Measurements from ENCODE around the gene C11orf71. TPM values are rescaled to one million over a fixed set of nuclear protein-coding genes. Genes with fewer than 3 reads are reported as not detected.

Gene C11orf71
- total RNA-seq, 2 experiments from 2014 or later, result 7.5 to 7.6 TPM

- peaks cover 5% of the 10 kb centered on the region for H3K36me3 Mint-ChIP-seq (ENCODE audit: low read depth)
- H3K27me3 Mint-ChIP-seq (ENCODE audit: low read depth), result no peaks in the 10 kb centered on the region
- no peak overlapping the region for H3K4me3 Mint-ChIP-seq
- intact Hi-C loops (cut with micrococcal nuclease), result loop anchor here (2.0 kb wide), 2 partner anchors 98 to 564 kb away; partner anchors contain the start of gene USP28
- H3K4me1 Mint-ChIP-seq (ENCODE audit: low read depth), result peaks cover 23% of the 10 kb centered on the region
- no peaks in the 10 kb centered on the region for H3K9me3 Mint-ChIP-seq
- CTCF ChIA-PET, result interaction anchor here (0.6 kb wide), 1 partner anchor 17 kb away, joined by 3 read pairs; no protein-coding TSS in a partner anchor
- no peak for DNase-seq
- no peak overlapping the region for H3K27ac Mint-ChIP-seq
These were observed 38.0 kb upstream of the C11orf71 start for GRCh38 chr11:114438303-114438702.

DNA sequence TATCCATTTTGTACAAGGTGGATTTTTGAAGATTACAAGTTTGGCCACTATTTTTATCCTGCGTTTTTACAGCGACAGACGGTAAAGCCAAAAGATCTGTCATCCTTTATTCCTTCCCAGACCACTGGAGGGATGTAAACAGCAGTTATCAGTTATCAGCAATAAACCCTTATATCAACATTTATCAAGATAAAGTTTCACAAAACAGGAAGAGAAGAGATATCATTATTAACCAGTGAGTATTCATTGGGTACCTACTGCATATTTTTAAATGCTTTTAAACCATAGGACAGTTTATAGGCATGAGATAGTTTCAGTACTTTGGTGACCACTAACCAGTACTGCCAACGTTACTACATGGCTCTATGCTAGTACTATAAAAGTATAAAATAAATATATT is 33.1 kb upstream of the C11orf71 start:
- CTCF ChIA-PET, result no interaction called here
- Mint-ChIP-seq H3K9me3 (no peaks in the 10 kb centered on the region), H3K4me1 (ENCODE audit: low read depth) (peaks cover 2% of the 10 kb centered on the region), H3K4me3 (no peak overlapping the region), H3K36me3 (ENCODE audit: low read depth) (no peaks in the 10 kb centered on the region), H3K27ac (no peak overlapping the region), H3K27me3 (ENCODE audit: low read depth) (no peaks in the 10 kb centered on the region)
- no peak for DNase-seq
- intact Hi-C loops (cut with micrococcal nuclease), result no loop called here

DNA sequence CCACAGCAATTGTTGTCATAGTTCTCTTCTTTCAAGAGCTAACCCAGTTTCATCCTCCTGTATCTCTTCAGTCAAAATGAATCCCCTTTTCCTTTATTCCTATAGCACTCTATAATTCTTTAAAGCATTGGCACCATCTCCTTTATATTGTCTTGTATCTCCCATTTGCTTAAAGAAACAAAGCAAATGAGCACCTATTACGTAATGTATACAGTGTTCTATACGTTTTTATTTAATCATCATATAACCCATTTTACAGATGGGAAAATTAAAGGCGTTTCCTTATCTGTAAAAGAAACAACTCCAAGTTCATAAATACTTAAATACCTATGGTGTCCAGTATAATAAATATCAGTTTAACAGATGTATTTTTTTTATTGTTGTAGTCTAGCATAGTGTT is 32.6 kb upstream of the C11orf71 start:
- Mint-ChIP-seq H3K4me1 (ENCODE audit: low read depth) (peaks cover 2% of the 10 kb centered on the region), H3K27ac (no peak overlapping the region), H3K36me3 (ENCODE audit: low read depth) (no peaks in the 10 kb centered on the region), H3K27me3 (ENCODE audit: low read depth) (no peaks in the 10 kb centered on the region), H3K9me3 (no peaks in the 10 kb centered on the region), H3K4me3 (no peak overlapping the region)
- intact Hi-C loops (cut with micrococcal nuclease), result no loop called here
- DNase-seq, result no peak
- CTCF ChIA-PET, result no interaction called here

DNA sequence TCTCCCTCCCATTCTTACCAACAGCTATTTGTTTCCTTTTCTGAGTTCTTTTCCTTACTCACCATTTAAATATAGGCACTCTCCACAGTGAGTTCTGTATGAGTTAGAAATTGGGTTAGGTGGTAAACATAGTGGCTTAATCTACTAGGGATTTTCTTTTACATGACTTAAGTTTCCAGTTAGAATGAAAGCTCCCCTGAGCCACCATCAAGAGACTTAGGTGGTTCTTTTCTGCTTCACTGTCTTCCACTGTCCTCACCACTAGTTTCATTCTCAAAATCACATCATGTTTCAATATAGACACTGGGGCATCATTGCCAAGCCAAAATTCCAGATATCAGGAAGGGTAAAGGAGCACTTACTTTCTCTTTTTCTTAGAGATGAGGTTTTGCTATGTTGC is 30.0 kb upstream of the C11orf71 start:
- CTCF ChIA-PET, result no interaction called here
- H3K27ac Mint-ChIP-seq, result no peak overlapping the region
- H3K27me3 Mint-ChIP-seq (ENCODE audit: low read depth), result no peaks in the 10 kb centered on the region
- intact Hi-C loops (cut with micrococcal nuclease), result no loop called here
- DNase-seq, result no peak
- peaks cover 2% of the 10 kb centered on the region for H3K4me1 Mint-ChIP-seq (ENCODE audit: low read depth)
- no peaks in the 10 kb centered on the region for H3K9me3 Mint-ChIP-seq
- H3K36me3 Mint-ChIP-seq (ENCODE audit: low read depth), result peaks cover 2% of the 10 kb centered on the region
- H3K4me3 Mint-ChIP-seq, result no peak overlapping the region

DNA sequence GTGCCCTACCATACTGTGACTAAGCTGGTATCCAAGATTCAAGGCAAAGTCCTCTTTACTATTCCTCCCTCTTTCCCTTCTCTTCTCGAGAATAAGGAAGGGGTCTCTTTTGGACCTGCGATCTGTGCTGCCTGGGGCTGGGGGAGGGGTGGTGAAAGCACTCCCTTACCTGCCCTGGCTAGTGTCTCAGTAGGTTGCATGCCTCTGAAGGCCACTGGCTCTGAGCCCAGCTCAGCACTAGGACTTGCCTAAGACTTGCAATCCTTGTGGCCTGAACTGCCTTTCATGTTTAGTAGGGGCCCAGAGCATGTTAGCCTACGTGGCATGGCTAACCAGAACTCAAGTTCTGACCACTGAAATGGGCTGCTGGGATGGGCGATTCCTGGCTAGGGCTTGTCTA is 26.0 kb upstream of the C11orf71 start:
- CTCF ChIA-PET, result no interaction called here
- no peak overlapping the region for H3K4me3 Mint-ChIP-seq
- peaks cover 2% of the 10 kb centered on the region for H3K4me1 Mint-ChIP-seq (ENCODE audit: low read depth)
- H3K36me3 Mint-ChIP-seq (ENCODE audit: low read depth), result peaks cover 13% of the 10 kb centered on the region
- no peak overlapping the region for H3K27ac Mint-ChIP-seq
- intact Hi-C loops (cut with micrococcal nuclease), result no loop called here
- no peaks in the 10 kb centered on the region for H3K27me3 Mint-ChIP-seq (ENCODE audit: low read depth)
- no peak for DNase-seq
- peaks cover 5% of the 10 kb centered on the region for H3K9me3 Mint-ChIP-seq

- H3K36me3 Mint-ChIP-seq (ENCODE audit: low read depth), result peaks cover 15% of the 10 kb centered on the region
- no peak overlapping the region for H3K4me3 Mint-ChIP-seq
- no peak for DNase-seq
- no peaks in the 10 kb centered on the region for H3K9me3 Mint-ChIP-seq
- CTCF ChIA-PET, result no interaction called here
- no peak overlapping the region for H3K27ac Mint-ChIP-seq
- intact Hi-C loops (cut with micrococcal nuclease), result no loop called here
- H3K4me1 Mint-ChIP-seq (ENCODE audit: low read depth), result peaks cover under 1% of the 10 kb centered on the region
- no peaks in the 10 kb centered on the region for H3K27me3 Mint-ChIP-seq (ENCODE audit: low read depth)
These were observed 16.2 kb upstream of the C11orf71 start for GRCh38 chr11:114416441-114416961.

DNA sequence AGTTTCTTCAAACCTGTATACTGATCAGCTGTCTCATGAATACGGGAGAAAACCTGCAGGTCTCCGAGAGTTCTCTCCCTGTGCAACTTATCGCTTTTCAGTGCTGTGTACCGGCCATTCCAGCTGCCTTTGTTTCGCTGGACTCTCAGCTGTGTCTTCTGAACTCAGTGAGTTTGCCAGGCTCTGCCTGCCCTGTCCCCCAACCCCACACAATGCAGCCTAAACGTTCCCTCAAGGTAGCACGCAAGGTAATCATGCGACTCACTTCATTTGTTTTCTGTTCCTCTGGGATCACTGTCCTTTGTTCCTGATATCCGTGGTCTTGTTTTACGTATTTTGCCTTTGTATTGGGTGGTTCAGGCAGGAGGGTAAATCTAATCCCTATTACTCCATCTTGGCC is 13.6 kb upstream of the C11orf71 start:
- CTCF ChIA-PET, result no interaction called here
- DNase-seq, result no peak
- Mint-ChIP-seq H3K27ac (no peak overlapping the region), H3K9me3 (no peaks in the 10 kb centered on the region), H3K4me1 (ENCODE audit: low read depth) (peaks cover 4% of the 10 kb centered on the region), H3K36me3 (ENCODE audit: low read depth) (peaks cover 20% of the 10 kb centered on the region), H3K27me3 (ENCODE audit: low read depth) (no peaks in the 10 kb centered on the region), H3K4me3 (no peak overlapping the region)
- intact Hi-C loops (cut with micrococcal nuclease), result no loop called here

DNA sequence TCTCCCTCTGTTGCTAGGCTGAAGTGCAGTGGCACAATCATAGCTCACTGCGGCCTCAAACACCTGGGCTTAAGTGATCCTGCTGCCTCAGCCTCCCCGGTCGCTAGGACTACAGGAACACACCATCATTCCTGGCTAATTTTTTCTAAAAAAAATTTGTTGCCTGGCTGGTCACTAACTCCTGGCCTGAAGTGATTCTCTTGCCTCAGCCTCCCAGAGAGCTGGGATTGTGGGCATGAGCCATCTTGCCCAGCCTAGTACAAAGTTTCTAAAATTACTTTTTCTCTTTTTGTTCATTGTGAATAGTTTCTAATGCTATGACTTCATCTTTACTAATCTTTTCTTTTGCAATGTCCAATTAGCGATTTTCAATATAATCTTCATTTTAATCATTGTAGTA is 12.6 kb upstream of the C11orf71 start:
- no peak for DNase-seq
- Mint-ChIP-seq H3K36me3 (ENCODE audit: low read depth) (peaks cover 22% of the 10 kb centered on the region), H3K27me3 (ENCODE audit: low read depth) (no peaks in the 10 kb centered on the region), H3K27ac (no peak overlapping the region), H3K4me3 (no peak overlapping the region), H3K9me3 (no peaks in the 10 kb centered on the region), H3K4me1 (ENCODE audit: low read depth) (peaks cover 4% of the 10 kb centered on the region)
- intact Hi-C loops (cut with micrococcal nuclease), result no loop called here
- CTCF ChIA-PET, result interaction anchor here (1.6 kb wide), 1 partner anchor 65 kb away, joined by 3 read pairs; no protein-coding TSS in a partner anchor

DNA sequence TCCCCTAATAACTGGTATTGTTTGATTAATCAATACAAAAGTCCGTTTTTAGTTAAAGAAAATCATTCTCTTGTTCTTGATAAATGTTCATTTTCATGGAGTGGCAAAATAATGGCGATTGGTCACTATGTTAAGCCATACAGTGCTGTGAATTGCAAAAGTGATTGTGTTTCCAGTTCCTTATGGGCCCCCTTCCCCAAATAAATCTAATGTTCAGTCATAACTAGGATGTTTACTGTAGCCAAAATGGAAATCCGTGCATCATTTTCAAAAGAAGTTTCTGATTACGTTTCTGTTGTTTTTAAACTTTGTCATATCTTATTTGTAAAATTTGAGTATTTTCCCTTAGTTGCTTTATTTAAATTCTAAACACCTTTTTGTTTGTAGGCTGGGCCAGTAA is 1.0 kb upstream of the C11orf71 start:
- Mint-ChIP-seq H3K9me3 (no peaks in the 10 kb centered on the region), H3K36me3 (ENCODE audit: low read depth) (peaks cover 33% of the 10 kb centered on the region), H3K27me3 (ENCODE audit: low read depth) (no peaks in the 10 kb centered on the region), H3K4me3 (peak overlapping the region; percentile 90), H3K27ac (peak overlapping the region; percentile 97), H3K4me1 (ENCODE audit: low read depth) (peaks cover 52% of the 10 kb centered on the region)
- intact Hi-C loops (cut with micrococcal nuclease), result loop anchor here (2.0 to 10.0 kb wide), 5 partner anchors 53 to 1087 kb away; partner anchors contain the start of genes CLDN25, TTC12 and ZW10
- DNase-seq, result no peak
- CTCF ChIA-PET, result interaction anchor here (1.0 kb wide), 1 partner anchor 10 kb away, joined by 3 read pairs; no protein-coding TSS in a partner anchor

DNA sequence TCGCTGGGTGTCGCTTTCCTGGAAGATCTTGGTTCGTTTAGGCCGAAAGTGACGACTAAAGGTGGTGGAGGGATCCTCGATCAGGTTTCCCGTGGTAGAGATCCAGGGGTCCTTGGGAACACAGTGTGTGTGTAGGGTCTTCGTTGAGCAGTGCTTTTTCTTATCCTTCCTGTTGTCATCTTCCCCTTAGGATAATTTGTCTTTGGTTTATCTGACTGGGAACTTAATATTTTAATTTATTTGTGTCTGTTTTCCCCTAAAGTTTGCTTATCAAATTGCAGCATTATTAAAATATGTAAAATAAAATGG is 558 bp upstream of the C11orf71 start:
- Mint-ChIP-seq H3K36me3 (ENCODE audit: low read depth) (peaks cover 30% of the 10 kb centered on the region), H3K27me3 (ENCODE audit: low read depth) (no peaks in the 10 kb centered on the region), H3K9me3 (no peaks in the 10 kb centered on the region), H3K4me3 (peak overlapping the region; percentile 90), H3K27ac (peak overlapping the region; percentile 97), H3K4me1 (ENCODE audit: low read depth) (peaks cover 49% of the 10 kb centered on the region)
- DNase-seq, result no peak
- intact Hi-C loops (cut with micrococcal nuclease), result loop anchor here (1.0 to 10.0 kb wide), 7 partner anchors 38 to 1086 kb away; partner anchors contain the start of genes CLDN25, REXO2, TTC12 and USP28
- CTCF ChIA-PET, result no interaction called here

GRCh38 chr11:114399490-114400215 is 658 bp downstream of the C11orf71 start:
- Mint-ChIP-seq H3K27ac (peak overlapping the region; percentile 97), H3K4me1 (ENCODE audit: low read depth) (peaks cover 38% of the 10 kb centered on the region), H3K9me3 (no peaks in the 10 kb centered on the region), H3K27me3 (ENCODE audit: low read depth) (no peaks in the 10 kb centered on the region), H3K36me3 (ENCODE audit: low read depth) (peaks cover 21% of the 10 kb centered on the region), H3K4me3 (peak overlapping the region; percentile 90)
- CTCF ChIA-PET, result no interaction called here
- intact Hi-C loops (cut with micrococcal nuclease), result loop anchor here (1.0 to 10.0 kb wide), 7 partner anchors 40 to 1085 kb away; partner anchors contain the start of genes CLDN25, REXO2, TTC12 and USP28
- no peak for DNase-seq

- CTCF ChIA-PET, result interaction anchor here (0.9 kb wide), 1 partner anchor 42 kb away, joined by 3 read pairs; no protein-coding TSS in a partner anchor
- Mint-ChIP-seq H3K9me3 (no peaks in the 10 kb centered on the region), H3K4me3 (peak overlapping the region; percentile 90), H3K4me1 (ENCODE audit: low read depth) (peaks cover 30% of the 10 kb centered on the region), H3K27ac (peak overlapping the region; percentile 7), H3K36me3 (ENCODE audit: low read depth) (peaks cover 15% of the 10 kb centered on the region), H3K27me3 (ENCODE audit: low read depth) (no peaks in the 10 kb centered on the region)
- no peak for DNase-seq
- intact Hi-C loops (cut with micrococcal nuclease), result no loop called here
These were observed 1.9 kb downstream of the C11orf71 start for GRCh38 chr11:114398303-114398920.
